ENCODE results near the gene MESP2.

The MESP2 gene

DNA sequence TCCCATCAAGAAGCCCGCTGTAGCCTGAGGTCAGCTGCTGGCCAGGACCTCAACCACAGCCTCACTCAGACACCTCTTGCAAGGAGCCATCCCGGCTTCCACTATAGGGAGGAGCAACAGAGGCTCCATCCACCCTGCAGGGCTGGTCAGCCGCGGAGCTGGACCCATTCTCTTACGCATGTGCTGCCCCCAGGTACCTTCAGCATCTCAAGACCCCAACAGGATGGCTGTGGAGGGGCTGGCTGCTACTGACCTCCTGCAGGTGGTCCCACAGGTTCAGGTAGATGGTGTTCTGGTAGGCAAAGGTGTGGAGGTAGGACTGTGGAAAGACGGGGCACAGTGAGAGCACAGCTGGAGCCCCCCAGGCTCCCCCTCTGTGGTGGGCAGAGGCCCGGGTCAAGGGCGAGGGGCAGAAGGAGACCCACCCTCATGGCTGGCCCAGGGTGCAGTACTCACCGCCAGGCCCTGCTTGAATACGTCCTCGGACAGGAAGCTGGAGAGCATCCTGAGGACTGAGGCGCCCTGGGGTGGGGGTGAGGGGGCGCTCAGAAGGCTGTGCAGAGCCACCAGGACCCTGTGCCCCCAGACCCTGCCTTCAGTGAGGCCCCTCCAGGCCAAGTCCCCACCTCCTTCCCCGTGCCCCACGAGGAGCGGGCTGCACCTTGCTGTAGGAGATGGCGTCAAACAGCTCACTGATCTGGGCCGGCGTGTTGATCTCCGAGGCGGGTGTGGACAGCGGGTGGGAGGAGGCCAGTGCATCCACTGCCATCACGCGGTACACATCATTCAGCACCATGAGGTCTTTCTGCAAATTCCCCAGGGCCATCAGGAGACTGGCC is 27.1 kb downstream of the MESP2 start:
- no peak for DNase-seq

- DNase-seq: no peak
Observed at GRCh38 chr15:89803941-89804800, 28.0 kb downstream of the MESP2 start.

- DNase-seq: no peak
Observed at GRCh38 chr15:89805241-89806209, 29.4 kb downstream of the MESP2 start.

DNA sequence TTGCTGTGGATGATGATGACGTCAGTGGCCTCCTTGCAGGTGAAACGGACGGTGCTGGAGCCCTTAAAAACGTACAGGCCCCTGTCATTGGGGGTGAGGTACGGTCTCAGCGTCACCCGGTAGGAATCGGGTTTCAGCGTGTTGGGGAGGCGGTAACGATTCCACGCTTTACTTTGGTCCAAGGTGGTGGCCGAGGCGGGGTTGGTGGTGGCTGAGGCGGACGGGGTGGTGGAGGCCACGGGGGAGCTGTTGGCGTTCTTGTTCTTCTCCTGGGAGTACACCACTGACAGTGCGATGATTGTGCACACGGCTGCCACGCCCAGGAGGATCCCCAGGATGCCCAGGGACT is 30.1 kb downstream of the MESP2 start:
- no peak for DNase-seq

GRCh38 chr15:89806559-89807550 is 30.7 kb downstream of the MESP2 start:
- no peak for DNase-seq

DNA sequence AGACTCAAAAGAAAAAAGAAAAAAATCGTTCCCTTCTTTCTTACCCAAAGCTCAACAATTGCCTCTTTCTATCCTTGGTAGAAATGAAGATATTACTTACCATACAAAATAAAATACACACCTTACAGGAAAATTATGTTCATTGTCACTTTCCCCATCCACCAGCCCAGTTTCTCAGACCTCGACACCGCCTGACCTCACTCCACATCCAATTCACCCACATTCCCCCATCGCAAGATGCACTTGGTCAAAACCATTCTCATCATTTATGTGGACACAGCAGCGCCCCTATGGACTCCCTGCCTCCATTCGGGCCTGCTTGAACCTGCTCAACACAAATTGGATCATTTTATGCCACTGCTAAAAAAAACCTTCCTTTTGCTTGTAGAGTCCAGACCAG is 31.6 kb downstream of the MESP2 start:
- no peak for DNase-seq

DNA sequence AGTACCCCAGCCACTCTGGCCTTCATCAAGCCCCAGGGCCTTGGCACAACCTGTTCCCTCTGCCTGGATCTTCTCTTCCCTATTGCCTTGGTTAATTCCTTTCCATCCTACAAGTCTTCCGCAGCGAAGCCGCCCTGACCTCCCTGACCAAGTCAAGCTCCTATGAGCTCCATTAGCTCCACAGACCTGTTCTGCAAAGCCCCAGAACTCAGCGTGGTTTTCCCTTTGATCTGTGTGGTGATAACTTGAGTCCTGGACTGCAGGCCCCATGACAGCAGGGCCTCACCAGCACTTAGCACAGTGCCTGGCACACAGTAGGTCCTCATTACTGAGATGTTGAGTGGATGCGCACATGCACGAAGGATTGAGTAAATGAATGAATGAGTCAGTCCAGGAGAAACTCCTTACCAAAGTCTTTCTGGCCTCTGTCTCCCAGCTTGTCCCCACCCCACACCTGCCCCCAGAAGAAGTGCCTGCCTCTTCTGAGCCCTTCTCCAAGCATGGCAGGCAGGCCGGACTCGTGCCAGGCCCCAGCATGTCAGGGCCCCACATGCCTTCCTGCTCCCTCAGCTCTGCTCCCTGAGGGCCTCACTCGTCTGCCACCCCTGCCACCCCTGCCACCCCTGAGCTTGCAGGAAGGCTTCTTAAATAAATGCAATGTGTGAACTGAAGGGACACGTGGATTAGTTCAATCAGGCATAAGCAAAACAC is 32.2 kb downstream of the MESP2 start:
- DNase-seq: no peak

DNA sequence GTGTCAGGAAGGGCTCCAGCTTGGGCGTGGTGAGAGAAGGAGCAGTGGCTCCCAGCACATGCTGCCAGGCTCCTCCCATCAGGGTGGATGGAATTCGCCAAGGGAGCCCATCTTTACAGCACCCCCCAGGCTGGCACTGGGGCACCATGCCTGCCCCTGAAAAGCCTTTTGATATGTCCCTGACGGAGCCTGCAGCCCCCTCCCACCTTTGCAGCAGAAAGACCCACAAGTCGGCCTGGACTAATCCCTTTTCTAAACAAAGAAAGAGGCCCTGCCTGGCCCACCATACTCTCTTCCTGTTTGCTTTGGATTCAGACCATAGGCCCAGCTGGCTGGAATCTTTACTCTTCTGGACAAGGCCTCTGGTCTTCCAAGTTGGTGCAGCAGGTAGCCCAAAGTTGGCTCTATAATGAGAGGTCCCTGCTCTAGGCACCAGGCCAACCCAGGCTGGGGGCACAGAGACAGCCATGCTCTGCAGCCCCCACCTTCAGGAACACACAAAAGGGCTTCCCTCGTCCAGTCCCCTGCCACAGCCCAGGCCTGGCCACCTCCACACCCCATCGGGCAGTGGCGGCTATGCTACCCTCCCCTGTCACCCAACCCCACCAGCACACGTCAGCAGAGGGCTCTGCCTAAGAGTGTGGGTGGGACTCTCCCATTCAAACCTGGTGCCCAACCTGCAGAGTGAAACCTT is 33.1 kb downstream of the MESP2 start:
- no peak for DNase-seq

GRCh38 chr15:89809787-89810148 is 33.6 kb downstream of the MESP2 start:
- DNase-seq: no peak

DNA sequence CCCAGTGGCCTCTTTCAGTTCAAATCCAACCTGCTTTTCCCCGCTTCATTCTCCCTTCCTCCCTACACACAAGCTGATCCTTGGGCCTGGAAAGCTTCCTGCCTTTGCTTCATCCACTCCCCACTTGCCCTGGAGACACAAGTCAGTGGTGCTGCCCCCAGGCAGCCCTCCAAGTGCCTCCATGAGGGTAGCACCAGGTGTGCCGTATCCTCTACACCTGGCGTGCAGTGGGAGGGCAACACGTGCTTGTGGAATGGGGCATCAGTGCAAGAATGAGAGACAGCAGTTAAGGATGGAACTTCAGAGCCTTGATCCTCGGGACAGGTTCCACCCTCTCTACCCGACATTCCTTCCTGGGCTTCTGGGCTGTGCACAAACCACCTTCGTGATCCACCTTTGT is 34.7 kb downstream of the MESP2 start:
- DNase-seq: no peak

- no peak for DNase-seq
Observed at GRCh38 chr15:89812011-89812846, 36.1 kb downstream of the MESP2 start.

DNA sequence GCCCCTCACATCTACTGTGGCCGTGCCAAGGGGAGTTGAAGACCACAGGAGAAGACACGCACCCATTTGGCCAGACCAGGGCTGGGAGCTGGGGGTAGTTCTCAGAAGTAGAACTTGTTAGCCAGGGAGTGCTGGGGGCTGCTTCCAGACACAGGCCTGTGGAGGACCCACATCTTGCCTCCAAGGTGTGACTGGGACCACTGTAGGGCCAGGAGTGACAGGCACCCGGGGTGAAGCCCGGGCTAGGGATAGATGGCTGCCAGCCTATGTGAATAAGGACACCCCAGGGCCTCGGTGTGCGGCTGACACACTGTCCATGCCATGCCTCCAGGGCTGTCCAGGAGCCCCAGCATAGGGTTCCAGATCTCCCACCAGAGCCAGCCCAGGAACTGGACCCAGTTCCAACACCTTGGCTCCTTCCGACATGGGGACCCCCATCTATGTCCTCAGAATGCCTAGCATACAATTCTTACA is 36.8 kb downstream of the MESP2 start:
- no peak for DNase-seq

DNA sequence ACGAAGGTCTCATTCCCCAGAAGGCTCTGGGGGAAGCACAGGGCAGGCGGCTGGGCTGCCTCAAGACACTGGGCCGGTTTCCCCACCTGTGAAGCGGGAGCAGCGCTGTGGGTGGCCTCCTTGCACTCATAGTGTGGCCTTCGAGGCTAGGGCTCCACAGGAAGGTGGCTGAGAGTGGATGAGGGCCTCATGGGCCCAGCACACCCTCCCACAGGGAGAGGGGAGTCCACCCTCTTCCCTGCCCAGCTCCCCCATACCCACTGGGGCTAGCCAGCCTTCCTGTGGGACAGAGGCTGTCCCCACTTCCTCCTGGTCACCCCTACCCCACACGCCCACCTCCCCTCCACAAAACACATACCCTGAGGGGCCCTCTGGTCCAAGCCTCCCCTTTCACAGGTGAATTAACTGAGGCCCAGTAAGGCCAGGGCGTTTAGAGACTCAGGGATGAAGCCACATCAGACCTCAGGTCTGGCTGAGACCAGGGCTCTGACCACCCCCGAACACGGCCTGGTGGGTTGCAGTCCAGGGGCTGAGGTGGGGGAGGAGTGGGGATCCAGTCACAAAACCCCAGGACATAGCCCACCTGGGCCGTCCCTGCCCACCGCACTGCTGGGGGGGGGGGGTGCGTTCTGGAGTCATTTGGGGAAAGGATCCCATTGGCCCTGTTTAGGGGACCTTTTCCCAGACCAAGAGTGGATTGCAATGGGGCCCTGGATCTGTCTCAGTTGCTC is 37.4 kb downstream of the MESP2 start:
- no peak for DNase-seq

DNA sequence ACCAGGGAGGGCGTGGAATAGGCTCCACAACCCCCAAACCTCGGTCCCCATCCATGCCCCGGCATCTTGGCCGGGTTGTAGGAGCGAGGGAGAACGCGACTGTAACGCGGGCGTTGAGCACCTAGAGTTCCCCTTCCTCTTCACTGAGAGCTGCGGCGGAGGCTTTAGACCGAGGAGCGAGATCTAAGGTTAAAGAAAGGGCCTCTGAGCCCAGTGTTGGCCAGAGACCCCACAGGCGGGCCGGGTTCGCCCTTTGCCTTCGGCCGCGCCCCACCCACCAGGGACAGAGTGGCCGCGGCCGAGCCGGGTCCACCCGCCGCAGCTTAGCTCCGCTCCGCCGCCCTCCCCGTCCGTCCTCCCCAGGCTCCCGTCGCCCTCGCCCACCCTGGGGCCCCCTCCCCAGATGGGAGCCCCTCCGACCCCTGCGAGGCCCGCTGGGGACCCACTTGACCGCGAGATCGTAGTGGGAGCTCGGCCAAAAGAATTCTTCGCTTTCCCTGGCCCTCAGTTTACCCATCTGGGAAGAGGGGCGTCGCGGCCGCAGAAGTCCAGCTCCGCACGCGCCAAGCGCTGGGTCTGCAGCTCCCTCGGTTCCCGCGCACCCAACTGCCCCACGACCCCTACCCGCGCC is 38.1 kb downstream of the MESP2 start:
- no peak for DNase-seq

GRCh38 chr15:89815769-89816168 is 39.6 kb downstream of the MESP2 start:
- no peak for DNase-seq

DNA sequence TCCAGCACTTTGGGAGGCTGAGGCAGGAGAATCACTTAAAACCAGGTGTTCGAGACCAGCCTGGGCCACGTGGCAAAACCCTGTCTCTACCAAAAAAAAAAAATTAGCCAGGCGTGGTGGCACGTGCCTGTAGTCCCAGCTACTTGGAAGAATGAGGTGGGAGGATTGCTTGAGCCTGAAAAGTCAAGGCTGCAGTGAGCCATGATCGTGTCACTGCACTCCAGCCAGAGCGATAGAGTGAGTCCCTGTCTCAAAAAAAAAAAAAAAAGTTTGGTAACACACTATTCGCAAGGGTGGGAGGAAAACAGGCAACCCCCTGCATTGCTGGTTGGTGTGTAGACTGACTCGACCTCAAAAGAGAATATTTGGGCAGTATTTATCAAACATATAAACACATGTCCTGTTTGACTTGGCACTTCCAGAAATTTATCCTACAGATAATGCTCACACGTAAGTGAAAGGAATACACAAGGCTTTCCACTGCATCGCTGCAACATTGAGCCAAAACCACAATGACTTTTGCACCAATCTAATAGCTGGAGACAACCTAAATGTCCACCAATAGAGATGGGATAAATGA is 41.7 kb downstream of the MESP2 start:
- DNase-seq: no peak

GRCh38 chr15:89818287-89818686 is 42.2 kb downstream of the MESP2 start:
- no peak for DNase-seq

All from T-helper 1 cell (primary cell).